RPMI8226 (cell line): ENCODE measurements around the gene ZNF10.

Experiments
- DNase-seq: peaks from one replicate; pipeline ENCODE4 v3.0.0-alpha.2; 2015

The ZNF10 gene

GRCh38 chr12:133130038-133130807 is at the start of gene ZNF10, which contains the start of gene ZNF891:
ZNF10 (plus strand) TSS chr12:133130627; CDS start chr12:133144493, 13,866 bp downstream.
ZNF891 (minus strand) TSS chr12:133130274; CDS start chr12:133121918, 8,356 bp downstream.
- peak; percentile 94 for DNase-seq

GRCh38 chr12:133081159-133081780 is 49.2 kb upstream of the ZNF10 start:
- DNase-seq: peak; percentile 4

- DNase-seq: no peak
Measured at GRCh38 chr12:133083345-133083744, 47.1 kb upstream of the ZNF10 start.

- DNase-seq: no peak
Measured at GRCh38 chr12:133105620-133106019, 24.8 kb upstream of the ZNF10 start.

GRCh38 chr12:133106253-133106652 is 24.2 kb upstream of the ZNF10 start:
- no peak for DNase-seq

GRCh38 chr12:133107121-133107520 is 23.3 kb upstream of the ZNF10 start:
- no peak for DNase-seq

- no peak for DNase-seq
Measured at GRCh38 chr12:133108150-133108549, 22.3 kb upstream of the ZNF10 start.

GRCh38 chr12:133120385-133121191 is 9.8 kb upstream of the ZNF10 start:
- no peak for DNase-seq

- DNase-seq: no peak
Measured at GRCh38 chr12:133124674-133125073, 5.8 kb upstream of the ZNF10 start.

- DNase-seq: no peak
Measured at GRCh38 chr12:133129368-133130037, 924 bp upstream of the ZNF10 start.

- DNase-seq: peak; percentile 41
Measured at GRCh38 chr12:133130808-133131128, 341 bp downstream of the ZNF10 start.

- DNase-seq: no peak
Measured at GRCh38 chr12:133135747-133136146, 5.3 kb downstream of the ZNF10 start.

GRCh38 chr12:133145981-133146380 is 15.6 kb downstream of the ZNF10 start:
- no peak for DNase-seq

- no peak for DNase-seq
Measured at GRCh38 chr12:133156125-133156690, 25.8 kb downstream of the ZNF10 start.

- DNase-seq: no peak
Measured at GRCh38 chr12:133165776-133166175, 35.3 kb downstream of the ZNF10 start.

- DNase-seq: no peak
Measured at GRCh38 chr12:133172491-133172890, 42.1 kb downstream of the ZNF10 start.

- no peak for DNase-seq
Measured at GRCh38 chr12:133174901-133175300, 44.5 kb downstream of the ZNF10 start.

- DNase-seq: no peak
Measured at GRCh38 chr12:133180669-133181068, 50.2 kb downstream of the ZNF10 start.

- peak; percentile 94 for DNase-seq
Measured at GRCh38 chr12:133181238-133181959, 51.0 kb downstream of the ZNF10 start, which contains the start of gene ZNF268. ZNF268 (plus strand) TSS chr12:133181495; CDS start chr12:133181998, 503 bp downstream.

- DNase-seq: no peak
Measured at GRCh38 chr12:133190176-133190575, 59.7 kb downstream of the ZNF10 start.

GRCh38 chr12:133192847-133193246 is 62.4 kb downstream of the ZNF10 start:
- DNase-seq: no peak

- no peak for DNase-seq
Measured at GRCh38 chr12:133201888-133202287, 71.5 kb downstream of the ZNF10 start.
